ENCODE data around the gene CDKN2AIPNL. TPM values are rescaled to one million over a fixed set of nuclear protein-coding genes. Genes with fewer than 3 reads are reported as not detected.

CDKN2AIPNL gene
- total and polyA plus RNA-seq, 2 donors (not counting 1 experiment from before 2014, with no cell fraction given): 13.6 to 49.2 TPM

DNA sequence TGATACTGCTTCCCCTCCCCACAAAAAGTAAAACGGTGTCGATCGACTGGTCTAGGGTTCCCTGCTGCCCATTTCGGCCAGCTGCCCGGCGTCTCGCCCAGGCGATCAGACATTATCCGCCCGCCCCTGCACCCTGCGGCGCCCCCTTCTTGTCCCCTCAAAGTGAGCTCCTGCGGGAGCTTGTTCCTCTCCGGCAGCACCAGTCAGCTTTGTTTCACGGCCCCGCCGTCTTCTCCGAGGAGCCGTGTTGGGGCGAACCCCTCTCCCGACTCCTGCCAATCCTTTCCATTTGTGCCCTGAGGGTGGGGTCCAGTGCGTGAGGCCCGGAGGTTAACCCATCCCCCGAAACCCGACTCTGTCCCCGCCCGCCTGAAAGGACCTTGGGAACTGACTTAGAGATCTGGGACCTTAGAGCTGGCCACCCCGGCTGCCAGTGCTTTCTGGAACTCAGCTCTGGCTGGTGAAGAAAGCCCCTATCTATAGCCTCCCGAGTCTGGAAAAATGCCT, 39.8 kb downstream of the CDKN2AIPNL start:
- Histone ChIP-seq H4K20me1 (ENCODE audit: control insufficient read depth, extremely low read depth, insufficient read depth, low read length) (peaks cover 5% of the 10 kb centered on the region), H3K79me2 (ENCODE audit: control insufficient read depth, insufficient read depth, low read length) (peaks cover 50% of the 10 kb centered on the region), H3K27ac (ENCODE audit: insufficient read depth, low read length) (peak overlapping the region; percentile 98), H3K4me1 (ENCODE audit: control insufficient read depth, extremely low read depth, insufficient read depth, low read length) (no peaks in the 10 kb centered on the region), H3K36me3 (ENCODE audit: control insufficient read depth, insufficient read depth, low read length) (peaks cover 3% of the 10 kb centered on the region), H3K4me2 (ENCODE audit: extremely low read depth, insufficient read depth, low read length) (peak overlapping the region; percentile 92), H2AFZ (ENCODE audit: low read length) (no peak overlapping the region), H3K9me3 (ENCODE audit: control insufficient read depth, insufficient read depth, low read depth, low read length) (no peaks in the 10 kb centered on the region), H3K9ac (ENCODE audit: insufficient read depth, low read length) (peak overlapping the region; percentile 98), H3K27me3 (ENCODE audit: control insufficient read depth, insufficient read depth, low read length) (no peaks in the 10 kb centered on the region), H3K4me3 (replicated peaks in 1 of 4; ENCODE audit: control extremely low read depth in 1 of 4, insufficient read depth in 1 of 4, low read depth in 3 of 4, low read length in 4 of 4) (peak overlapping the region; percentile 91 to 99 (median 94))
- TF ChIP-seq CTCF (conservative IDR thresholded peaks at IDR 0.05 in 1 of 2, IDR thresholded peaks at IDR 0.05 in 1 of 2; ENCODE audit: low read depth in 1 of 2, low read length in 2 of 2) (peak in 1 of 2 donors; percentile 2), EZH2 (IDR thresholded peaks at IDR 0.05; ENCODE audit: low read length, missing control alignments) (no peak)
- peak; percentile 36 to 51 for DNase-seq (ENCODE audit: low read depth in 2 of 2)

DNA sequence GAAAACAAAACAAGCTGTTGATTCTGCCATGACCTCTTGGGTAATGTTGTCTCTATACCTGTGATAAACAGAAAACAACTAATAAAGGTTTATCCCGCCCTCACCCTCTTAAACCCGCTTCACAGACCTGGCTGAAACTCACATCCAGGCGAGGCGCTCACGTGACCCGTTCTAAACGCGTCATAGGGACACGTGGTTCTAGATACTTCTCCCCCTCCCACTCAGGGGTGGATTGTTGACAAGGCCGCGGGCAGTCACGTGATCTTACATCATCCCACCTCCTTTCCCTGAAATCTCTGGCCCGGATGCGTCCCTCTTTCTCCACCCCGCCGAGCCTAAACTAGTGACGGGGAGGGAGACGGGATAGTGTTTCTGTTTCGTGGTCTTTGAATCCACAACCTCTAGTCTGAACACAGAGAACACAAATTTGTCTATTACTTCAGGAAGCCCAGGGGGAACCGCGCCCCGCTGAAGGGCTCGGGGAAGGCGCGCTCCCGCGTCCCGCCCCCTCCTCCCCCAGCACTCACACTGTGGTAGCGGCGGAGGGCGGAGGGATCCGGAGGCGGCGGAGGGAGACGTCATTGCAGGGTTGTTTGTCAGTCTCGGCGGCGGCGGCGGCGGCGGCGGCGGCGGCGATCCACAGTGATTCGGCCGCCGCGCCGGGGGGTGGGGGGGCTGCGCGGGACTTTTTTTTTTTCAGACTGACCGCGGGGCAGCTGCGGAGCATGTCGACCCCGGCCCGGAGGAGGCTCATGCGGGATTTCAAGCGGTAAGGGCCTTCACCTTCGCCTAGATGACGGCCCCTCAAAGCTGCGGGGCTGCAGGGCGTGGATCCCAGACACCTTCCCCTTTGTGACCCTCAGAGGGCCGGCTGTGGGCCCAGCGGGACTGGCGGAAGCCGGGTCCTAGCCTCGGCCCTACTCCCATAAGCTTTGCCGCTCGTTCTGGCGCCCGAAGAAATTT, 40.5 kb downstream of the CDKN2AIPNL start, which contains the start of gene UBE2B:
TSS of gene UBE2B (plus strand) at position 699 of the 963 bp plus-strand sequence. CDS start at position 726, 27 bp downstream.
- Histone ChIP-seq H3K36me3 (ENCODE audit: control insufficient read depth, insufficient read depth, low read length) (peaks cover 3% of the 10 kb centered on the region), H3K4me3 (replicated peaks in 1 of 4; ENCODE audit: control extremely low read depth in 1 of 4, insufficient read depth in 1 of 4, low read depth in 3 of 4, low read length in 4 of 4) (peak within 1 kb of the TSS; percentile 91 to 99 (median 94)), H3K4me1 (ENCODE audit: control insufficient read depth, extremely low read depth, insufficient read depth, low read length) (no peaks in the 10 kb centered on the region), H3K27ac (ENCODE audit: insufficient read depth, low read length) (peak within 1 kb of the TSS; percentile 98), H3K27me3 (ENCODE audit: control insufficient read depth, insufficient read depth, low read length) (no peaks in the 10 kb centered on the region), H3K79me2 (ENCODE audit: control insufficient read depth, insufficient read depth, low read length) (peaks cover 48% of the 10 kb centered on the region), H3K9me3 (ENCODE audit: control insufficient read depth, insufficient read depth, low read depth, low read length) (no peaks in the 10 kb centered on the region), H3K4me2 (ENCODE audit: extremely low read depth, insufficient read depth, low read length) (peak within 1 kb of the TSS; percentile 92), H2AFZ (ENCODE audit: low read length) (peak within 1 kb of the TSS; percentile 89), H4K20me1 (ENCODE audit: control insufficient read depth, extremely low read depth, insufficient read depth, low read length) (peaks cover 5% of the 10 kb centered on the region), H3K9ac (ENCODE audit: insufficient read depth, low read length) (peak within 1 kb of the TSS; percentile 98)
- peak; percentile 100 for DNase-seq (ENCODE audit: low read depth in 2 of 2)
- TF ChIP-seq CTCF (conservative IDR thresholded peaks at IDR 0.05 in 1 of 2, IDR thresholded peaks at IDR 0.05 in 1 of 2; ENCODE audit: low read depth in 1 of 2, low read length in 2 of 2) (no peak), EZH2 (IDR thresholded peaks at IDR 0.05; ENCODE audit: low read length, missing control alignments) (no peak)

GRCh38 chr5:134370311-134370870, 41.3 kb downstream of the CDKN2AIPNL start:
- H3K9me3 ChIP-seq (ENCODE audit: control insufficient read depth, insufficient read depth, low read depth, low read length): no peaks in the 10 kb centered on the region
- no peak for DNase-seq (ENCODE audit: low read depth in 2 of 2)
- peaks cover 2% of the 10 kb centered on the region for H3K36me3 ChIP-seq (ENCODE audit: control insufficient read depth, insufficient read depth, low read length)
- H3K9ac ChIP-seq (ENCODE audit: insufficient read depth, low read length): peak overlapping the region; percentile 65
- TF ChIP-seq EZH2 (IDR thresholded peaks at IDR 0.05; ENCODE audit: low read length, missing control alignments) (no peak), CTCF (conservative IDR thresholded peaks at IDR 0.05 in 1 of 2, IDR thresholded peaks at IDR 0.05 in 1 of 2; ENCODE audit: low read depth in 1 of 2, low read length in 2 of 2) (no peak)
- H3K79me2 ChIP-seq (ENCODE audit: control insufficient read depth, insufficient read depth, low read length): peaks cover 43% of the 10 kb centered on the region
- peak overlapping the region; percentile 67 for H2AFZ ChIP-seq (ENCODE audit: low read length)
- H3K4me3 ChIP-seq (replicated peaks in 1 of 4; ENCODE audit: control extremely low read depth in 1 of 4, insufficient read depth in 1 of 4, low read depth in 3 of 4, low read length in 4 of 4): peak overlapping the region; percentile 58 to 99 (median 74)
- peak overlapping the region; percentile 98 for H3K27ac ChIP-seq (ENCODE audit: insufficient read depth, low read length)
- H3K4me2 ChIP-seq (ENCODE audit: extremely low read depth, insufficient read depth, low read length): peak overlapping the region; percentile 91
- H3K4me1 ChIP-seq (ENCODE audit: control insufficient read depth, extremely low read depth, insufficient read depth, low read length): no peaks in the 10 kb centered on the region
- peaks cover 5% of the 10 kb centered on the region for H4K20me1 ChIP-seq (ENCODE audit: control insufficient read depth, extremely low read depth, insufficient read depth, low read length)
- no peaks in the 10 kb centered on the region for H3K27me3 ChIP-seq (ENCODE audit: control insufficient read depth, insufficient read depth, low read length)
